Embryonic facial prominence (tissue), 1 donor: Measurements from ENCODE around the gene ULK4.
"Not testable (repeated sequence)": the region's sequence is repeated elsewhere in the genome, so short reads cannot be mapped to it uniquely, and the experiment has no call there.

Experiments
- DNase-seq: peaks from one replicate; pipeline ENCODE4 v3.0.0-alpha.2; 2016; ENCODE audit errors: extremely low spot score

The ULK4 gene

DNA sequence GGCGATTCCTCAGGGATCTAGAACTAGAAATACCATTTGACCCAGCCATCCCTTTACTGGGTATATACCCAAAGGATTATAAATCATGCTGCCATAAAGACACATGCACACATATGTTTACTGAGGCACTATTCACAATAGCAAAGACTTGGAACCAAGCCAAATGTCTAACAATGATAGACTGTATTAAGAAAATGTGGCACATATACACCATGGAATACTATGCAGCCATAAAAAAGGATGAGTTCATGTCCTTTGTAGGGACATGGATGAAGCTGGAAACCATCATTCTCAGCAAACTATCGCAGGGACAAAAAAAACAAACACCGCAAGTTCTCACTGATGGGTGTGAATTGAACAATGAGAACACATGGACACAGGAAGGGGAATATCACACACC lies 515.6 kb downstream of the ULK4 start:
- DNase-seq, result not testable (repeated sequence)

DNA sequence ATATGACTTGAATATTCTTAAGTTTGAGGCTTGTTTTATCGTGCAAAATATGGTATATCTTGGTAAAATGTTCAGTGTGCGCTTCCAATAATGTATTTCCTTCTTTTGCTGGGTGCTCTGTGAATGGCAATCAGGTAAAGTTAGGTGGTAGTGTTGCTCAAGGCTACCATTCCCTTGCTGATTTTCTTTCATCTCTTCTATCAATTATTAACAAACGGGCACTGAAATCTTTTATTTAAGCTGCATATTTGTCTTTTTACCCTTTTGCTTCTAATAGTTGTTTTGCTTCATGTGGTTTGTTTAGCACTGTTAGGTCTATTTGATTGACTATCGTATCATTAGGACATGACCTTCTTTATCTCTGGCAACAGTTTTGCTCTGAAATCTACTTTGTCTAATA lies 520.3 kb downstream of the ULK4 start:
- DNase-seq, result no peak

DNA sequence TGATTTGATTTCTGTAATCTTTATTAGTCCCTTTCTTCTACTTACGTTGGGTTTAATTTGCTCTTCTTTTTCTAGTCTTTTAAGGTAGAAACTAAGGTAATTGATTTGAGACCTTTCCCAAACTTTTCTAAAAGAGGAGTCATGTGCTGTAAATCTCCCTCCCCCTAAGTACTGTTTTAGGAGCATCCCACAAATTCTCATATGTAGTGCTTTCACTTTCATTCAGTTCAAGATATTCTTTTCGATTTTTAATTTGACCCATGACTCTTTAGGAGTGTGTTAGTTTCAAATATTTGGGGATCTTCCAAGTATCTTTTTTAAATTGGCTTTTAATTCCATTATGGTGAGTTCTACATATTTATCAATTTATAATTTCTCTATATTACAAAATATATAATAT lies 520.8 kb downstream of the ULK4 start:
- no peak for DNase-seq

DNA sequence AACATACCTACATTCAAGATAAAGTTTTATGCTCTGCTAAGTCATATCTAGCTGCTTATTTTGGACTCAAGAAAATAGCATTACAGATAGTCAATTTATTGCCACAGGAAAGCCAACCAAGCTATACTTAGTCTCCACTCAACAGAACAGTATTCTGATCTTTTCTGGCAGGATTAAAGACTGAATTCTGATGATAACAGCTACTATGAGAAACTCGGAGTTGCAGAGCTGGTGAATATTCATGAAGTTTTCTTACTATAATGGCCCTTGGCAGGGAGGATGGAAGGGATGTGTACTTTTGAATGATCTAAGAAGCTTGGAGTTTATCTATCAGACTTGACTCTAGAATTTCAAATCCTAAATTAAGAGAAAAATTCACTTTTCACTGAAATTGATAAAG lies 524.9 kb downstream of the ULK4 start:
- DNase-seq, result no peak

DNA sequence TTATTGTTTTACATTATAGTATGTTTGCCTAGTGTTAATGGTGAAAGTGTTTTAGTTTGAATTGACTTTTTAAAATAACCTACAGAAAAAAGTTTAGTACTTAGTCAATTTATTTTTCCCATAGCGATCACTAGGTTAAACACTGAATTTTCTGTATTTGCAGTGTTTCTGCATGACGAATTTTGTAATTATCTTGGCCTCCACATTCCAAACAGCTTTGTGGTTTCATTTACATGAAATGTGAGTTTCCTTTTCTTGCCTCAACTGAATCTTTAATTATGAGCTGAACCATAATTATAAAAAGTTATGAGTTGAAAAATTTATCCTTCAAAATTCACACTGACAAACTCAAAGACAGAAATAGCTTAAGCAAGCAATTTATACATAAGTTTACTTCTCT lies 527.1 kb downstream of the ULK4 start:
- no peak for DNase-seq

DNA sequence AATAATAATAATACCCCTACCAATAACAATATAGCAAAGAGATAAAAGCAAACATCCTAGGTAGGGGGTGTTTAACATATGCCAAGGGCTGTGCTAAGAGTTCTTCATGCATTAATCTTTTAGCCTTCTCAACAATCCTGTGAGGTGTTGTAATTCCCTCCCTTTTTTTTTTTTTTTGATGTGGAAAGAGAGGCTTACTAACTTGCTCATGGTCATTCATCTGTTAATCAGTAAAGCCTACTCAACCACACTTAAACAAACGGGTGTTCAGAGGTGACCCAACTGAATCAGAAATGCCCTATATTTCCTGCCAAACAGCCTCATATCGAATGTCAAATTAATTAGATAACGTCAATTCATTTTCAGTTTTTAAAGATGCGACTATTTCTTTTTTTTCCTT lies 530.5 kb downstream of the ULK4 start:
- no peak for DNase-seq

DNA sequence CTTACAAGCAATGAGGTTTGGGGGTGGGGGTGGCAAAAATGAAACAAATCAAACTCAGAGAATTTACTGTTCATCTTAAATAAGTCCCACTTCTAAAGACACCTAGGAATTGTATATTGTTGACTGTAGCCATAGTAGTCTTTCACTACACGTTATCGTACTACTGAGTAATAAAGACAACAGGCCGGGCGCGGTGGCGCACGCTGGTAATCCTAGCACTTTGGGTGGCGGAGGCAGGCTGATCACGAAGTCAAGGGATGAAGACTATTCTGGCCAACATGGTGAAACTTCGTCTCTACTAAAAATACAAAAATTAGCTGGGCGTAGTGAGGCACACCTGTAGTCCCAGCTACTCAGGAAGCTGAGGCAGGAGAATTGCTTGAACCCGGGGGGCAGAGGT lies 531.0 kb downstream of the ULK4 start:
- DNase-seq, result no peak

DNA sequence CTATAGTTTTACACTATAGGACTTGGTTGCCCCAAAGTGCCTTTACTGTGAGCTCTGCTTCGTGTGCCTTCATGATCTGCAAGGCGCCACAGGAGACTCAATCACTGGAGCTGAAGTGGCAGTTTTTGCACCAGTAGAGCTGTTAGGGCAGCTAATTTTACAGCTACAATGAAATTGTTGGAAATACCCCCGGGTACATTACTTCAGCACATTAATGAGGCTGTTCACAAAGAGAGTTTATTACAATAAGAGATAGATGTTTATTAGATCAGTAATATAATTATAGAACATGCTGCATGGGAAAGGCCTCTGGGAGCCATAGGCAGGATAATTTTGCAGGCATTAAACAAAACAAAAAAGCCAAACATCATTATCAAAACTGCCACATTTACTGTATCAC lies 531.5 kb downstream of the ULK4 start:
- no peak for DNase-seq

DNA sequence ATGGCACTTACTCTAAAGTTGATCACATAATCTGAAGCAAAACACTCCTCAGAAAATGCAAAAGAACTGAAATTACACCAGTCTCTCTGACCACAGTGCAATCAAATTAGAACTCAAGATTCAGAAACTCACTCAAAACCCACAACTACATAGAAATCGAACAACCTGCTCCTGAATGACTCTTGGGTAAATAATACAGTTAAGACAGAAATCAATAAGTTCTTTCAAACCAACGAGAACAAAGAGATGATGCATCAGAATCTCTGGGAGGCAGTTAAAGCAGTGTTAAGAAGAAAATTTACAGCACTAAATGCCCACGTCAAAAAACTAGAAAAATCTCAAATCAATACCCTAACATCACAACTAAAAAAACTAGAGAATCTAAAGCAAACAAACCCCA lies 535.4 kb downstream of the ULK4 start:
- DNase-seq, result no peak

DNA sequence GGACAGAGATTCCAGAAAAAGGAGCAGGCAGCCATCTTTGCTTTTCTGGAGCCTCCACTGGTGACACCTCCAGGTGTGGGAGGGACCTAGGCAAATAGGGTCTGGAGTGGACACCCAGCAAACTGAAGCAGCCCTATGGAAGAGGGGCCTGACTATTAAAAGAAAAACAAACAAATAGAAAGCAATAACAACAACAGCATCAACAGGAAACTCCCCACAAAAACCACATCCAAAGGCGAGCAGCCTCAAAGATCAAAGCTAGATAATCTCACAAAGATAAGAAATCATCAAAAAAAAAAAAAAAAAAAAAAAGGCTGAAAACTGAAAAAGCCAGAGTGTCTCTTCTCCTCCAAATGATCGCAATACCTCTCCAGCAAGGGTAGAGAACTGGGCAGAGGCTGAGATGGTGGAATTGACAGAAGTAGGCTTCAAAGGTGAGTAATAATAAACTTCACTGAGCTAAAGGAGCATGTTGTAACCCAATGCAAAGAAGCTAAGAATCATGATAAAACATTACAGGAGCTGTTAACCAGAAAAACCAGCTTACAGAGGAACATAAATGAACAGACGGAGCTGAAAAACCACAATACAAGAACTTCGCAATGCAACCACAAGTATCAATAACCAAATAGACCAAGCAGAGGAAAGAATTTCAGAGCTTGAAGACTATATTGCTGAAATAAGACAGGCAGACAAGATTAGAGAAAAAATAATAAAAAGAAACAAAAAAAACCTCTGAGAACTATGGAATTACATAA lies 537.2 kb downstream of the ULK4 start:
- DNase-seq, result no peak

DNA sequence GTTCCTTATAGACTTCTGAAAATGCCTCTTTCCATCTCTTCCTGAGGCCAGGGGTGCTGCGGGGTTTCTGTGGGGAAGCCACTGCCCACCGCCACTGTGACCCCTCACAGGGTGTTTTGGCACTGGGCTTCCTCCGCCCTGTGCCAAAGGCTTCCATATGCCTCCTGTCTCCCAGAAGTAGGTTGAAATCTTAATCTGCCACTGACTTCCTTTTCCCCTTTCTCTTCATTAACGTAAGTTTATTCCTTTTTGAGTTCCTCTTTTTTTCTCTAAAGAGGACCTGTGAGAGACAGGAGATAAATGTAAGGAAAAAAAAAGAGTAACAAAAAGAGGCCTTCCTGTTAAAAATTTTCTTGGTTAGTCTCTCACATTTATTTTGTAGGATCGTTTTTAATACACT lies 542.1 kb downstream of the ULK4 start:
- no peak for DNase-seq

DNA sequence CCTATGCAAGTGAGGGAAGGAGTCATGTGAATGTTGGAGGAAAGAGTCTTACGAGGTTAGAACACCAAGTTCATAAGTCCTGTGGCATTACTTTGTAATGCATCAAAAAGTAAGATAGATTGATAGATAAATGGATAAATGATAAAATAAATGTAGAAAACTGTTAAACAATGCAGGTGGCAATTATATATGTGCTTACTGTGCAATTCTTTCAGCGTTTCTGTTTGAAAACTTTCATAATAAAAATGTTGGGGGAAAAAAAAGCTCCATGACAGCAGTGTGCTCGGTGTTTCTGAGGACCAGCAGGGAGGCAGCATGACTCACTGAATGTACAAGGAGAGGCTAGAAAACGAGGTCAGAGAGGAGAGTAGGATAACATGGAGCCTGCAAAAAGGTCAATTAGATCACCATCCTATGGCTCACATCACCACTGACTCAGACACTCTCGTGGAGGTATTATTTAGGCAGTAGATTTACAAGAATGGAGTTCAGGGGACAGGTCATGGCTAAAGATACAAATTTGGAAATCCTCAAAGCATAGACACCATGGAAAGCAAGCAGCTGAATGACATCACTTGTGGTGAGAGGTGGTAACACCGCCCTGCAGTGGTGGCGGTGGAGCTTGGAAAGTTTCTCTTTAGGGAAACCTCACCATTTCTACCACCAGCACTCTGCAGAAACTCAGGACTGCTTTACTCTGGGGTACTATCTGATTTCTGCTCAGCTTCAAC lies 542.8 kb downstream of the ULK4 start:
- DNase-seq, result no peak

DNA sequence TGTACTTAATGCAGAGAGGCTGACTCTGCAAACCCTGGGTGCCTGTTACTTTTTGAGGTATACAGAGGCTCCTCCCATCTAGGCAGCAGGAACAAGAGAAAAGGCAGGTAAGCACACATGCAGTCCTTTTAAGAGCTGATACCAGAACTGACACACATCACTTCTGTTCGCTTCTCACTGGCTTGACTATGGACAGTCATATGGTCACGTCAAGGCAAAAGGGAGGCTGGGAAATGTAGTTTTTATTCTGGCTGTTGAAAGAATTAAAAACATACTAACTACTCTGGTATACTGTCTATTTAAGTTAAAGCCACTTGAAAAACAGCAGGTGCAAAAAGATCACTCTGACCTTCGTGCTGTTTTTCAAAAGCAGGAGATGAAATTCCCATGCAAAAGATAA lies 544.3 kb downstream of the ULK4 start:
- DNase-seq, result no peak

DNA sequence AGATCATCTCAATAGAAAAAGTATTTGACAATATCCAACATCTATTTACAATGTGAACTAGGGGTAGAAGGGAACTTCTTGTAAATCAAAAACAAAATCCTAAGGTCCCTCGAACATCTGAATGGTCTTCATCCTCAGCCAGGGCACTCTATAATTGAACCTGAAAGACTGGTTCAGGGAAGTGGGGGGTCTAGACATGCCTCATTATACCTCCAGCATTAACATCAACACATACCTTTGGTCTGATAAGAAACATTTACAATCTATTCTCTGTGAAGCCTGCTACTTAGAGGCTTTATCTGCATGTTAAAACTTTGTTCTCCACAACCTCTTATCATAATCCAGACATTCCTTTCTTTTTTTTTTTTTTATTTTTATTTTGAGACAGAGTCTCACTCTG lies 550.8 kb downstream of the ULK4 start:
- no peak for DNase-seq

DNA sequence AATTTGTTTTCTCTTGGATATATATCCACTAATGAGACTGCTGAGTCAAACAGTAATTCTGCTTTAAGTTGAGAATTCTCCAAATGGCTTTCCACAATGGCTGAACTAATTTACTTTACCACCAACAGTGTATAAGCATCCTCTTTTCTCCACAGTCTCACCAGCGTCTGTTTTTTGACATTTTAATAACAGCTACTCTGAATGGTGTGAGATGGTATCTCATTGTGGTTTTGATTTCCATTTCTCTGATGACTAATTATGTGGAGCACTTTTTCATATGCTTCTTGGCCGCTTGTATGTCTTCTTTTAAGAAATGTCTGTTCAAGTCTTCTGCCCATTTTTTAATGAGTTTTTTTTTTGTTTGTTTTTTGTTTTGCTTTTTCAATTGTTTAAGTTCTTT lies 556.4 kb downstream of the ULK4 start:
- no peak for DNase-seq

DNA sequence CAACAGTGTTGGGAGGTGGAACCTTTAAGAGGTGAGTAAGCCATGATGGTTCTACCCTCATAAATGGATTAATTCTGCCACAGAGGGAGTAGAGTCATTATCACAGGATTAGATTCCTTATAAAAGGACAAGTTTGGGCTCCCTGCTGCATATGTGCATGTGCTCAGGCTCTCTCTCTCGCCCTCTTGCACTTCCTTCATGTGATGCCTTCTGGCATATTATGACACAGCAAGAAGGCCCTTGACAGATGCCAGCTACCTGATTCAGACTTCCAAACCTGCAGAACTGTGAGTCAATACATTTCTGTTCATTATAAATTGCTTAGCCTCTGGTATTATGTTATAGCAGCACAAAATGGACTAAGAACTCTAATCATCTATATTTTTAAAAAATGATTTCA lies 557.3 kb downstream of the ULK4 start:
- DNase-seq, result no peak

DNA sequence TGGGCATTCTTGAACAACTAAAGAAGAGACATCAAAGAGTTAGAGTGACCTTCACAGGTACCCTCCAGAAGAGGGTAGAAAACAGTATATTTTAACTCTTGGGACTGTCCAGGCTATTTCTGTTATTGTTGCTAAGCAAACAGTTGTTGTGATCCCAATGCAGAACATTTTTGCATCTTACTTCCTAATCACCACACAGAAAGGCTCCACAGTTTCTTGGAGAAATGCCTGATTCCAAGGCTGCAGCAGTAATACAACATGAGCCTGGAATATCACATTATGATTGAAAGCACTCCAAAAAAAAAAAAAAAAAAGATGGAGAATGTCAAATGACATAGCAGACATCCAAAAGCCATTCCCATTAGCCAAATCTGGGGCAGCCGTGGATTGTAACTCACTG lies 567.0 kb downstream of the ULK4 start:
- no peak for DNase-seq

DNA sequence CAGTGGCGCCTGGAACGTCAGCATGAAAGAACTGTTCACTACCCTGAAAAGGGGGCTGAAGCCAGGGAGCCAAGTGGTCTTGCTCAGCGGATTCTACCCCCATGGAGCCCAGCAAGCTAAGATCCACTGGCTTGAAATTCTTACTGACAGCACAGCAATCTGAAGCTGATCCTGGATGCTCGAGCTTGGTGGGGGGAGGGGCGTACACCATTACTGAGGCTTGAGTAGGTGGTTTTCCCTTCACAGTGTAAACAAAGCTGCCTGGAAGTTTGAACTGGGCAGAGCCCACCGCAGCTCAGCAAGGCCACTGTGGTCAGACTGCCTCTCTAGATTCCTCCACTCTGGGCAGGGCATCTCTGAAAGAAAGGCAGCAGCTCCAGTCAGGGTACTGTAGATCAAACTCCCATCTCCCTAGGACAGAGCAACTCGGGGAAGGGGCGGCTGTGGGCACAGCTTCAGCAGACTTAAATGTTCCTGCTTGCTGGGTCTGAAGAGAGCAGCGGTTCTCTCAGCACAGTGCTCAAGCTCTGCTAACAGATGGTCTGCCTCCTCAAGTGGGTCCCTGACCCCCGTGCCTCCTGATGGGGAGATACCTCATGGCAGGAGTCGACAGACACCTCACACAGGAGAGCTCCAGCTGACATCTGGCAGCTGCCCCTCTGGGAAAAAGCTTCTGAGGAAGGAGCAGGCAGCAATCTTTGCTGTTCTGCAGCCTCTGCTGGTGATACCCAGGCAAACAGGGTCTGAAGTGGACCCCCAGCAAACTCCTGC lies 591.0 kb downstream of the ULK4 start:
- DNase-seq, result not testable (repeated sequence)

DNA sequence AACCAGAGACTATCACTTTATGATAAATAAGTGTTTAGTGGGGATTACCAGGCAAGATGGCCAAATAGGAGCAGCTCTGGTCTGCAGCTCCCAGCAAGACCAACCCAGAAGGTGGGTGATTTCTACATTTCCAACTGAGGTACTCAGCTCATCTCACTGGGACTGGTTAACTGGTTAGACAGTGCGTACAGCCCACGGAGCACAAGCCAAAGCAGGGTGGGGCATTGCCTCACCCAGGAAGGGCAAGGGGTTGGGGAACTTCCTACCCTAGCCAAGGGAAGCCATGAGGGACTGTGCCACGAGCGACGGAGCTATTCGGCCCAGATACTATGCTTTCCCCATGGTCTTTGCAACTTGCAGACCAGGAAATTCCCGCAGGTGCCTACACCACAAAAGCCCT lies 591.6 kb downstream of the ULK4 start:
- DNase-seq, result no peak

DNA sequence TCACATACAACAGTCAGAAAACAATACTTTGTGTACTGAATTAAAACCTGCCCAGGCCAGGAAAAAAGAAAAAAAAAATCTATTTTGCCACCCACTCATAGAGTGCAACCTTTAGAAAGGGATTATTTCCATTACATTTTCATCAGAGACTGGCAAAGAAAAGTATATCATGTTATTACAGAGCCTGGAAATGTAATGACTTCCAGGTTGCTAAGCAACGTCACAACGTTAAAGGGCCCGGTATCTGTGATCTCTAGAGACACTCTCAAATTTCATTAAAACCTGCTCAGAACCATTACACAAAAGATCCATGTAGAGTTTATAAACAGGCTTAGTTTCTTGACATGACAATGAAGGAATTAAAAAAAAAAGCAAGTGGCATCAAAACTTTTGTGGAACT lies 592.1 kb downstream of the ULK4 start:
- DNase-seq, result peak; percentile 53

DNA sequence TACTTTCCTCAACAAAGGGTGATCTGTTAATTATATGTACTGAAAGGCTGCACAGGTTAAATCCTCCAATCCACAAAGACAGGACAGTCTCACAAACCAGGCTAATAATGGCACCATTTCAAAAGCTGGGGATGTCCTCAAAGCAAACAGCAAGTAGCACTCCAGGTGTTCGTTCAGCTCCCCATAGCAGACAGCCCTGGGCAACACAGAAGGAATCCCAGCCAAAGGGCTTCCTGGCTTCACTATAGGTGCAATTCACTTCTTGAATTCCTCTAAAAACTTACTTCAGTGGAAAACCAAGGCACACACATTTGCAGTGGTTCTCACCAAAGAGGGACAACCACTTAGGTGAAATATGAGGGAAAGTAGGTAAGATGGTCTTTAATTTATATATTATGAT lies 595.9 kb downstream of the ULK4 start:
- DNase-seq, result no peak

DNA sequence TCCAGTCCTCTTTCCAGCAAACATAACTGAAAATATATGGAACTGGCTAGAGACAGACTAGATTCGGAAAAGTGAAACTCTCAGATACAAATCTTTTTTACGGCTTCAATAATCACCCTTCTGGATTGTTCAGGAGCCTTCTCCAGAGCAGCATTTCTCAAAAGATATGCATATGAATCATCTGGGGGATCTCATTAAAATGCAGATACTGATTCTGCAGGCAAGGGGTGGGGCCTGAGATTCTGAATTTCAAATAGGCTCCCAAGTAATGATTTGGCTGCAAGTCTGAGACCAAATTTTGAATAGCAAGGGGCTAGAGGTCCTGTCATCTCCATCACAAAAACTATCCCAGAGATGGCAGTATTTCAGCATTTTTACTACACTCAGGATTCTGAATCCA lies 597.2 kb downstream of the ULK4 start:
- no peak for DNase-seq
